Ectodermal cell (in vitro differentiated cells): ENCODE measurements around the gene ITGA11.

Experiments used
- H3K27ac ChIP-seq: 2 replicates; pipeline ENCODE4 v1.7.0; 2013; ENCODE audit warnings: mild to moderate bottlenecking, low read depth, low read length; ENCODE audit not compliant: insufficient read depth, poor library complexity, severe bottlenecking
- H3K27me3 ChIP-seq: 2 replicates; pipeline ENCODE4 v1.7.0; 2013; ENCODE audit warnings: mild to moderate bottlenecking, low read length; ENCODE audit not compliant: insufficient read depth, control insufficient read depth, poor library complexity, severe bottlenecking
- H3K36me3 ChIP-seq: one replicate; pipeline ENCODE4 v1.7.0; 2013; ENCODE audit warnings: low read length; ENCODE audit not compliant: control insufficient read depth, insufficient read depth
- H3K4me1 ChIP-seq: one replicate; pipeline ENCODE4 v1.7.0; 2013; ENCODE audit warnings: low read length; ENCODE audit not compliant: control insufficient read depth, insufficient read depth
- H3K4me3 ChIP-seq: 2 replicates; pipeline ENCODE4 v1.7.0; 2013; ENCODE audit warnings: low read depth, low read length, control low read depth; ENCODE audit not compliant: insufficient read depth
- H3K9me3 ChIP-seq: 2 replicates; pipeline ENCODE4 v1.7.0; 2013; ENCODE audit warnings: mild to moderate bottlenecking, low read length, moderate library complexity; ENCODE audit not compliant: control insufficient read depth
- WGBS, 2 experiments: methylation state at CpG; one replicate each; pipeline ENCODE4 v1.1.7; 2013; ENCODE audit warnings: missing lambda C conversion rate in 2 of 2; 5-methylcytosine and 5-hydroxymethylcytosine counted together

Gene ITGA11

GRCh38 chr15:68271854-68272471, 160.0 kb downstream of the ITGA11 start:
- Histone ChIP-seq H3K27me3 (no peaks in the 10 kb centered on the region), H3K36me3 (no peaks in the 10 kb centered on the region), H3K27ac (no peak overlapping the region), H3K4me1 (peaks cover 11% of the 10 kb centered on the region), H3K9me3 (no peaks in the 10 kb centered on the region), H3K4me3 (no peak overlapping the region)
- 35 to 39% methylated on average over 11 of the region's 11 CpGs for WGBS, 2 experiments

GRCh38 chr15:68268405-68268804, 163.6 kb downstream of the ITGA11 start:
- no peaks in the 10 kb centered on the region for H3K9me3 ChIP-seq
- peaks cover 3% of the 10 kb centered on the region for H3K4me1 ChIP-seq
- no peak overlapping the region for H3K27ac ChIP-seq
- H3K27me3 ChIP-seq: no peaks in the 10 kb centered on the region
- H3K4me3 ChIP-seq: no peak overlapping the region
- WGBS, 2 experiments: 46 to 67% methylated on average over 2 to 3 of the region's 3 CpGs
- H3K36me3 ChIP-seq: no peaks in the 10 kb centered on the region

GRCh38 chr15:68265674-68266073, 166.3 kb downstream of the ITGA11 start:
- H3K27me3 ChIP-seq: no peaks in the 10 kb centered on the region
- no peak overlapping the region for H3K27ac ChIP-seq
- no peaks in the 10 kb centered on the region for H3K36me3 ChIP-seq
- 86 to 97% methylated on average over 3 of the region's 3 CpGs for WGBS, 2 experiments
- H3K9me3 ChIP-seq: no peaks in the 10 kb centered on the region
- no peaks in the 10 kb centered on the region for H3K4me1 ChIP-seq
- no peak overlapping the region for H3K4me3 ChIP-seq

GRCh38 chr15:68265081-68265480, 166.9 kb downstream of the ITGA11 start:
- Histone ChIP-seq H3K27ac (no peak overlapping the region), H3K9me3 (no peaks in the 10 kb centered on the region), H3K4me3 (no peak overlapping the region), H3K4me1 (no peaks in the 10 kb centered on the region), H3K27me3 (no peaks in the 10 kb centered on the region), H3K36me3 (no peaks in the 10 kb centered on the region)
- WGBS, 2 experiments: 92 to 93% methylated on average over 2 of the region's 4 CpGs

GRCh38 chr15:68264282-68264681, 167.7 kb downstream of the ITGA11 start:
- whole genome bisulfite sequencing, 2 experiments: 27 to 38% methylated on average over 2 of the region's 2 CpGs
- H3K4me3 ChIP-seq: no peak overlapping the region
- no peaks in the 10 kb centered on the region for H3K4me1 ChIP-seq
- no peaks in the 10 kb centered on the region for H3K9me3 ChIP-seq
- H3K27ac ChIP-seq: no peak overlapping the region
- no peaks in the 10 kb centered on the region for H3K27me3 ChIP-seq
- H3K36me3 ChIP-seq: no peaks in the 10 kb centered on the region

GRCh38 chr15:68262514-68263356, 169.2 kb downstream of the ITGA11 start:
- H3K27me3 ChIP-seq: no peaks in the 10 kb centered on the region
- no peaks in the 10 kb centered on the region for H3K36me3 ChIP-seq
- 34 to 39% methylated on average over 3 to 5 of the region's 5 CpGs for WGBS, 2 experiments
- H3K4me1 ChIP-seq: no peaks in the 10 kb centered on the region
- H3K27ac ChIP-seq: no peak overlapping the region
- no peaks in the 10 kb centered on the region for H3K9me3 ChIP-seq
- H3K4me3 ChIP-seq: no peak overlapping the region

- H3K9me3 ChIP-seq: no peaks in the 10 kb centered on the region
- H3K27ac ChIP-seq: no peak overlapping the region
- no peak overlapping the region for H3K4me3 ChIP-seq
- 100% methylated on average over 2 to 3 of the region's 3 CpGs for WGBS, 2 experiments
- H3K4me1 ChIP-seq: no peaks in the 10 kb centered on the region
- no peaks in the 10 kb centered on the region for H3K27me3 ChIP-seq
- no peaks in the 10 kb centered on the region for H3K36me3 ChIP-seq
Observed at GRCh38 chr15:68261980-68262379, 170.0 kb downstream of the ITGA11 start.

- Histone ChIP-seq H3K36me3 (no peaks in the 10 kb centered on the region), H3K4me3 (no peak overlapping the region), H3K27me3 (no peaks in the 10 kb centered on the region), H3K9me3 (no peaks in the 10 kb centered on the region), H3K27ac (no peak overlapping the region), H3K4me1 (no peaks in the 10 kb centered on the region)
- WGBS, 2 experiments: 83 to 94% methylated on average over 1 to 2 of the region's 3 CpGs
Observed at GRCh38 chr15:68261241-68261640, 170.7 kb downstream of the ITGA11 start.

GRCh38 chr15:68259883-68260282, 172.1 kb downstream of the ITGA11 start:
- Histone ChIP-seq H3K27me3 (no peaks in the 10 kb centered on the region), H3K27ac (no peak overlapping the region), H3K4me1 (no peaks in the 10 kb centered on the region), H3K9me3 (no peaks in the 10 kb centered on the region), H3K36me3 (no peaks in the 10 kb centered on the region), H3K4me3 (no peak overlapping the region)
- WGBS, 2 experiments: 83 to 93% methylated on average over 2 of the region's 2 CpGs

- no peak overlapping the region for H3K4me3 ChIP-seq
- H3K27me3 ChIP-seq: no peaks in the 10 kb centered on the region
- H3K9me3 ChIP-seq: no peaks in the 10 kb centered on the region
- no peak overlapping the region for H3K27ac ChIP-seq
- H3K4me1 ChIP-seq: no peaks in the 10 kb centered on the region
- 92 to 94% methylated on average over 4 of the region's 4 CpGs for WGBS, 2 experiments
- H3K36me3 ChIP-seq: no peaks in the 10 kb centered on the region
Observed at GRCh38 chr15:68258692-68259091, 173.3 kb downstream of the ITGA11 start.
